ENCODE measurements around the gene SLC25A29.
"Not testable (repeated sequence)": the region's sequence is repeated elsewhere in the genome, so short reads cannot be mapped to it uniquely, and the experiment has no call there.

Gene SLC25A29

GRCh38 chr14:100294963-100295330 is 11.3 kb downstream of the SLC25A29 start:
- no peak for DNase-seq

- no peak for DNase-seq
Observed at GRCh38 chr14:100294213-100294962, 11.9 kb downstream of the SLC25A29 start.

GRCh38 chr14:100293497-100294212 is 12.6 kb downstream of the SLC25A29 start:
- DNase-seq, result no peak

- no peak for DNase-seq
Observed at GRCh38 chr14:100292776-100293461, 13.3 kb downstream of the SLC25A29 start.

GRCh38 chr14:100292301-100292775 is 13.9 kb downstream of the SLC25A29 start:
- no peak for DNase-seq

- no peak for DNase-seq
Observed at GRCh38 chr14:100291305-100292075, 14.8 kb downstream of the SLC25A29 start.

GRCh38 chr14:100290607-100291304 is 15.5 kb downstream of the SLC25A29 start:
- no peak for DNase-seq

- DNase-seq, result no peak
Observed at GRCh38 chr14:100289916-100290606, 16.2 kb downstream of the SLC25A29 start.

GRCh38 chr14:100288382-100289185 is 17.7 kb downstream of the SLC25A29 start:
- DNase-seq, result no peak

GRCh38 chr14:100287998-100288295 is 18.3 kb downstream of the SLC25A29 start:
- not testable (repeated sequence) for DNase-seq

- DNase-seq, result no peak
Observed at GRCh38 chr14:100287202-100287997, 18.8 kb downstream of the SLC25A29 start.

GRCh38 chr14:100286484-100287191 is 19.6 kb downstream of the SLC25A29 start:
- DNase-seq, result no peak

- no peak for DNase-seq
Observed at GRCh38 chr14:100285913-100286400, 20.3 kb downstream of the SLC25A29 start.

- DNase-seq, result peak in 30 of 56 donors; percentile 23 to 75 (median 50)
Observed at GRCh38 chr14:100285021-100285912, 21.0 kb downstream of the SLC25A29 start.

GRCh38 chr14:100283984-100284881 is 22.0 kb downstream of the SLC25A29 start:
- DNase-seq, result no peak
